GM20000 (cell line): ENCODE results near the gene RPL36.
"Not testable (repeated sequence)": the region's sequence is repeated elsewhere in the genome, so short reads cannot be mapped to it uniquely, and the experiment has no call there.

ENCODE experiments used
- DNase-seq: peaks from one replicate; pipeline ENCODE4 v3.0.0; 2012; ENCODE audit warnings: low spot score
- TF ChIP-seq, protein P1 (sequence below): IDR thresholded peaks from 2 replicates; pipeline ENCODE4 v1.5.1; 2012; ENCODE audit warnings: mild to moderate bottlenecking, control low read depth; ENCODE audit errors: extremely low read depth, missing control alignments

RPL36 gene

DNA sequence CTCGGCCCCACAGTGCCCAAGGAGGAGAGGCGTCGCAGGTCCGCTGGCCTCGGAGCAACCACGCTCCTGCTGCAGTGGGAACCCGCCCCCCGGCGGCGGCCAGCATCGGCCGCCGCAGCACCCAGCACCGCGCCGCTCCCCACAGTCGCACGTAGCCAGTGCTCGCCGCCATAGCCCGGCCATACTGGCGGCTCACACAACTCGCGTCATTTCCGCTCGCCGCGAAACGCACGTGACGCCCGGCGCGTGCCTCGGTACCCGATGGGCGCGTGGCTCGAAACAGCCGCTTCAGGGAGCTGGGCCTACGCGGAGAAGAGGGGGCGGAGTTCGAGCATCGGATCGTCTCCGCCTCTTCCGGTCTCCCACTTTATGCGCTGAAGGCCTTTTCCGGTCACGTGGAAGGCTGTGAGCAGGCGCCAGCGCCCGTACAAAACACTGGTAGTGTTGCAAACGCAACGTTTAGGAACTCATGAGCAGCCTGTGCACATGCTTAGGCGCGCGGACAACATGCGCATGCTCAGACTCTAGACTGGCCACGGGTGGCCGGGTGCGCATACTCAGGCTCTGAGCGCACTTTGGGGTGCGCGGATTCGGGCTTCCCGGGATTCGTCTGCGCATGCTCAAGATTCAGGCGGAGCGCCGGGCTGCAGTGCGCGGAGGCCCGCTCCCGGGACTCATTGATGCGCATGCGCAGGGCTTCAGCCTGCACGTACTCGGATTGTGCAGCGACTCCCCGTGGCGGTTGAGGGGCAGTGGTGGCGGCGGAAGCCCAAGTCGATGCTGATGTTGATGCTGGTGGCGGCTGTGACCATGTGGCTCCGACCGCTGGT lies 30.1 kb downstream of the RPL36 start, which contains the start of the genes CATSPERD and LONP1:
TSS of gene CATSPERD (plus strand) at position 677 of the 830 bp plus-strand sequence. CDS start at position 778, 101 bp downstream.
TSS of gene LONP1 (minus strand) at position 186 of the 830 bp plus-strand sequence. CDS start at position 172, 14 bp downstream.
- DNase-seq: peak; percentile 99
- TF ChIP-seq, protein P1, sequence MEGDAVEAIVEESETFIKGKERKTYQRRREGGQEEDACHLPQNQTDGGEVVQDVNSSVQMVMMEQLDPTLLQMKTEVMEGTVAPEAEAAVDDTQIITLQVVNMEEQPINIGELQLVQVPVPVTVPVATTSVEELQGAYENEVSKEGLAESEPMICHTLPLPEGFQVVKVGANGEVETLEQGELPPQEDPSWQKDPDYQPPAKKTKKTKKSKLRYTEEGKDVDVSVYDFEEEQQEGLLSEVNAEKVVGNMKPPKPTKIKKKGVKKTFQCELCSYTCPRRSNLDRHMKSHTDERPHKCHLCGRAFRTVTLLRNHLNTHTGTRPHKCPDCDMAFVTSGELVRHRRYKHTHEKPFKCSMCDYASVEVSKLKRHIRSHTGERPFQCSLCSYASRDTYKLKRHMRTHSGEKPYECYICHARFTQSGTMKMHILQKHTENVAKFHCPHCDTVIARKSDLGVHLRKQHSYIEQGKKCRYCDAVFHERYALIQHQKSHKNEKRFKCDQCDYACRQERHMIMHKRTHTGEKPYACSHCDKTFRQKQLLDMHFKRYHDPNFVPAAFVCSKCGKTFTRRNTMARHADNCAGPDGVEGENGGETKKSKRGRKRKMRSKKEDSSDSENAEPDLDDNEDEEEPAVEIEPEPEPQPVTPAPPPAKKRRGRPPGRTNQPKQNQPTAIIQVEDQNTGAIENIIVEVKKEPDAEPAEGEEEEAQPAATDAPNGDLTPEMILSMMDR: peak; percentile 96

DNA sequence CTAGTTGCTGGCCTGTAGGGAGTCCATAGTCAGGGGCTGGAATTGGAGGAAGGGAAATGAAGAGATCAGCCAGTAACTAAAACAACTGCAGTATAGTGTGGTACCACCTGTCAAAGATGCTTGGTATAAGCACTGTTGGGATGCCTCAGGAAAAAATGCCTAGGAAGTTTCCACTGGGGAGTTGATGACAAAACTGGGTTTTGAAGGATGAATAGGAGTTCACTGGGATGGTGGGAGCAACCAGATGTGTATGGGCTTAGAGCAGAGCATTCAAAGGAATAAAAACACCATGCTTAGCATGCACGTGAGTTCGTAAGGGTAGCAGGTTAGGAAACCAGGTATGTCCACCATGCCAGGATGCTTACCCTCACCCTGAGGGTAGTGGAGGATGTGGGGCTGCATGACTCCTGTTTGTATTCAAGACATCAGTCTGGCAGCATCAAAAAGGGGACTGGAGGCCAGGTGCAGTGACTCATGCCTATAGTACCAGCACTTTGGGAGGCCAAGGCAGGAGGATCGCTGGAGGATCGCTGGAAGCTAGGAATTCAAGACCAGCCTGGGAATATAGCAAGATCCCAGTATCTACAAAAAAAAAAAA lies 37.5 kb downstream of the RPL36 start:
- DNase-seq: no peak
- TF ChIP-seq, protein P1: no peak

DNA sequence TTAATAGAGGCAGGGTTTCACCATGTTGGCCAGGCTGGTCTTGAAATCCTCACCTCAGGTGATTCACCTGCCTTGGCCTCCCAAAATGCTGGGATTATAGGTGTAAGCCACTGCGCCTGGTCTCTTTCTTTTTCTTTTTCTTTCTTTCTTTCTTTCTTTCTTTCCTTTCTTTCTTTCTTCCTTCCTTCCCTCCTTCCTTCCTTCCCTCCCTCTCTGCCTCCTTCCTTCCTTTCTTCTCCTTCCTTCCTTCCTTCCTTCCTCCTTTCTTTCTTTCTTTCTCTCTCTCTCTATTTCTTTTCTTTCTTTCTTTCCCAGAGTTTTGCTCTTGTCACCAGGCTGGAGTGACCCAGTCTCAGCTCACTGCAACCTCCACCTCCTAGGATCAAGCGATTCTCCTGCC lies 43.1 kb downstream of the RPL36 start:
- not testable (repeated sequence) for DNase-seq

DNA sequence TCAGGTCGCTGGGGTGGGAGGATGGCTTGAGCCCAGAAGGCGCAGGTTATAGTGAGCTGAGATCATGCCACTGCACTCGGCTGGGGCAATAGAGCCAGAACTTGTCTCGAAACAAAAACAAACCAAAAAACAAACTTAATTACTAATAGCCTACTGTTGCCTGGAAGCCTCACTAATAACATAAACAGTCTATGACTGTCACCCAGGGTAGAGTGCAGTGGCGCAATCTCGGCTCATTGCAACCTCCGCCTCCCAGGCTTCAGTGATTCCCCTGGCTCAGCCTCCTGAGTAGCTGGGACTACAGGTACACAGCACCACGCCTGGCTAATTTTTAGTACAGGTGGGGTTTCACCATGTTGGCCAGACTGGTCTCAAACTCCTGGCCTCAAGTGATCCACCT lies 48.3 kb downstream of the RPL36 start:
- TF ChIP-seq, protein P1: no peak

More for the DNA sequence above, 48.3 kb downstream of the RPL36 start:
- DNase-seq: no peak
